K562 (cell line): ENCODE data around the gene SYF2. TPM values are rescaled to one million over a fixed set of nuclear protein-coding genes. Genes with fewer than 3 reads are reported as not detected.

ENCODE experiments used
- BRCA1 ChIP-seq, 2 experiments: fragments of 450-650 bp in 1 of 2; sonication (generic) in 1 of 2; formaldehyde crosslinking in 1 of 2; IDR thresholded peaks; 2 replicates each; pipeline versions ENCODE4 v1.5.0 to v1.6.1; 2017 to 2020; ENCODE audit warnings: mild to moderate bottlenecking in 1 of 2, missing genetic modification reagents in 1 of 2
- C11orf30 ChIP-seq: fragments of 450-650 bp; IDR thresholded peaks from 2 replicates; pipeline ENCODE4 v1.6.1; 2016; ENCODE audit warnings: low read depth, mild to moderate bottlenecking
- CBX5 ChIP-seq: IDR thresholded peaks from 2 replicates; pipeline ENCODE4 v1.6.1; 2014; ENCODE audit warnings: low read depth, borderline replicate concordance
- CEBPB ChIP-seq: fragments of 450-650 bp; IDR thresholded peaks from 2 replicates; pipeline ENCODE4 v1.6.1; 2016; ENCODE audit warnings: missing genetic modification characterization, missing compliant biosample characterization
- CREB5 ChIP-seq: fragments of 250-450 bp; sonication (Bioruptor Pico); IDR thresholded peaks from 2 replicates; pipeline ENCODE4 v1.5.0; 2020; ENCODE audit warnings: mild to moderate bottlenecking
- ETV5 ChIP-seq: sonication (generic); formaldehyde crosslinking; IDR thresholded peaks from 2 replicates; pipeline ENCODE4 v1.4.0; 2020; ENCODE audit warnings: low read depth, mild to moderate bottlenecking, missing genetic modification reagents
- FOS ChIP-seq: IDR thresholded peaks from 3 replicates; pipeline ENCODE4 v1.6.1; 2011; ENCODE audit not compliant: insufficient read length; ENCODE audit errors: extremely low read depth
- FOXK1 ChIP-seq: sonication (generic); formaldehyde crosslinking; IDR thresholded peaks from 2 replicates; pipeline ENCODE4 v1.8.0; 2022; ENCODE audit warnings: missing genetic modification reagents, mild to moderate bottlenecking, borderline replicate concordance
- HNRNPK ChIP-seq: fragments of 200-400 bp; formaldehyde crosslinking; IDR thresholded peaks from one replicate; pipeline ENCODE4 v1.6.1; 2018; ENCODE audit warnings: mild to moderate bottlenecking, low read depth, low read length; ENCODE audit not compliant: poor library complexity, severe bottlenecking
- MLLT1 ChIP-seq, 2 experiments: fragments of 450-650 bp; IDR thresholded peaks; 2 replicates each; pipeline ENCODE4 v1.6.1; 2016
- MLX ChIP-seq, 2 experiments: fragments of 450-650 bp in 1 of 2; sonication (generic) in 1 of 2; formaldehyde crosslinking; conservative IDR thresholded peaks; 2 replicates each; pipeline versions ENCODE4 v1.4.0 to v1.8.1; 2020 to 2022; ENCODE audit warnings: mild to moderate bottlenecking in 1 of 2, missing genetic modification reagents in 1 of 2
- POLR2G ChIP-seq: fragments of 200-400 bp; formaldehyde crosslinking; IDR thresholded peaks from 2 replicates; pipeline ENCODE4 v1.6.1; 2017; ENCODE audit warnings: low read depth, mild to moderate bottlenecking, antibody characterized with exemption, low read length, moderate library complexity
- PPARD ChIP-seq: fragments of 250-450 bp; sonication (Bioruptor Pico); IDR thresholded peaks from 2 replicates; pipeline ENCODE4 v1.8.0; 2022; ENCODE audit warnings: inconsistent platforms, mild to moderate bottlenecking, moderate library complexity
- PREB ChIP-seq: sonication (generic); formaldehyde crosslinking; IDR thresholded peaks from 2 replicates; pipeline ENCODE4 v1.8.1; 2023; ENCODE audit warnings: mild to moderate bottlenecking, missing genetic modification reagents
- RB1 ChIP-seq: fragments of 450-650 bp; IDR thresholded peaks from 2 replicates; pipeline ENCODE4 v1.6.1; 2017; ENCODE audit warnings: low read depth, mild to moderate bottlenecking
- RBBP5 ChIP-seq: fragments of 200-600 bp; sonication (generic); IDR thresholded peaks from 2 replicates; pipeline ENCODE4 v1.6.1; 2012; ENCODE audit warnings: borderline replicate concordance, mild to moderate bottlenecking, low read length, control low read depth, inconsistent platforms; ENCODE audit not compliant: insufficient read depth, poor library complexity, severe bottlenecking
- RBM34 ChIP-seq: fragments of 200-400 bp; formaldehyde crosslinking; IDR thresholded peaks from 2 replicates; pipeline ENCODE4 v1.6.1; 2018; ENCODE audit warnings: low read length, borderline replicate concordance; ENCODE audit not compliant: insufficient read depth
- RUNX1 ChIP-seq: sonication (generic); IDR thresholded peaks from 2 replicates; pipeline ENCODE4 v1.6.1; 2016; ENCODE audit warnings: antibody characterized with exemption, low read depth
- ZFP91 ChIP-seq: sonication (generic); formaldehyde crosslinking; IDR thresholded peaks from 2 replicates; pipeline ENCODE4 v1.8.0; 2022; ENCODE audit warnings: mild to moderate bottlenecking, missing genetic modification reagents
- ZKSCAN8 ChIP-seq: fragments of 200-800 bp; sonication (Bioruptor generic); IDR thresholded peaks from 2 replicates; pipeline ENCODE4 v1.6.1; 2016; ENCODE audit warnings: missing genetic modification characterization, missing compliant biosample characterization
- ZNF24 ChIP-seq: fragments of 450-650 bp; IDR thresholded peaks from 2 replicates; pipeline ENCODE4 v1.6.1; 2016
- ZNF347 ChIP-seq: fragments of 450-650 bp; formaldehyde crosslinking; IDR thresholded peaks from 2 replicates; pipeline ENCODE4 v1.4.0; 2020; ENCODE audit warnings: low read depth, mild to moderate bottlenecking, moderate library complexity
- ZNF507 ChIP-seq: conservative IDR thresholded peaks from 2 replicates; pipeline ENCODE4 v1.6.1; 2017; ENCODE audit warnings: missing genetic modification characterization, missing compliant biosample characterization
- ZNF589 ChIP-seq: fragments of 200-800 bp; sonication (Bioruptor generic); IDR thresholded peaks from 2 replicates; pipeline ENCODE4 v1.6.1; 2016; ENCODE audit warnings: low read depth, missing genetic modification characterization, missing compliant biosample characterization
- polyA plus RNA-seq, 8 experiments: library from polyadenylated mRNA; depleted of rRNA in 4 of 8; stranded (reverse) in 5 of 8; unstranded in 3 of 8; fragments of >200 nt; fragmentation: Nextera tagmentation in 2 of 8; fragmentation: Illumina TruSeq in 1 of 8; extraction: Ambion mirVana in 2 of 8; extraction: Trizol in 1 of 8; gene quantifications; 2 replicates each; pipeline versions ENCODE4 v1.2.1 to v1.2.3, GENCODE V29; 2011 to 2014; ENCODE audit warnings: inconsistent platforms in 1 of 8, missing spikeins in 1 of 8
- total RNA-seq, 7 experiments: library from RNA; depleted of rRNA in 6 of 7; stranded (reverse); fragments of >200 nt in 6 of 7; fragmentation: Illumina TruSeq in 2 of 7; extraction: Trizol in 2 of 7; gene quantifications; 2 replicates each; pipeline versions ENCODE4 v1.2.1 to v1.2.3, GENCODE V29; 2011 to 2021; ENCODE audit warnings: low replicate concordance in 1 of 7

The SYF2 gene
- total and polyA plus RNA-seq, 9 of the 15 experiments (the other 6 are each of a cell fraction or from before 2014, with no cell fraction given), result 20.9 to 69.0 (median 43.2) TPM

GRCh38 chr1:25246600-25247023 lies 14.3 kb upstream of the SYF2 start (continued):
- TF ChIP-seq ZNF507 (tag), result no peak
- no peak for TF ChIP-seq RUNX1
- TF ChIP-seq FOXK1, result no peak
- no peak for TF ChIP-seq FOS
- TF ChIP-seq ZKSCAN8 (CRISPR knock-in tag), result no peak
- TF ChIP-seq RBBP5, result peak; percentile 92
- TF ChIP-seq BRCA1 (IDR thresholded peaks at IDR 0.05), result no peak
- TF ChIP-seq BRCA1 (CRISPR knock-in tag; IDR thresholded peaks at IDR 0.05), result no peak; the same call in 1 of the 2 replicates
- no peak for TF ChIP-seq ZNF347 (CRISPR knock-in tag)
- TF ChIP-seq POLR2G, result no peak
- no peak for TF ChIP-seq CBX5
- no peak for TF ChIP-seq RB1
- TF ChIP-seq CEBPB, result no peak
- TF ChIP-seq ETV5 (CRISPR knock-in tag), result no peak
- TF ChIP-seq MLX (CRISPR knock-in tag; conservative IDR thresholded peaks at IDR 0.05), result no peak
- no peak for TF ChIP-seq RBM34
- no peak for TF ChIP-seq ZNF589 (CRISPR knock-in tag)
- TF ChIP-seq HNRNPK, result no peak
- TF ChIP-seq MLLT1 (IDR thresholded peaks at IDR 0.05), result peak in 1 of 2 experiments; percentile 28; a peak in 1 of 4 replicates
- TF ChIP-seq ZFP91 (CRISPR knock-in tag), result no peak
- no peak for TF ChIP-seq PREB (CRISPR knock-in tag)
- no peak for TF ChIP-seq PPARD (CRISPR knock-in tag)
- TF ChIP-seq CREB5 (CRISPR knock-in tag), result no peak
- no peak for TF ChIP-seq ZNF24
- no peak for TF ChIP-seq C11orf30
